CD4-positive, alpha-beta T cell treated with Interleukin-21 for 1 hour (primary cell): ENCODE results near the gene SIK3.
"Not testable (repeated sequence)": the region's sequence is repeated elsewhere in the genome, so short reads cannot be mapped to it uniquely, and the experiment has no call there.

ENCODE experiments used
- DNase-seq: peaks from one replicate; pipeline ENCODE4 v3.0.0-alpha.2; 2020

Gene SIK3

GRCh38 chr11:116835042-116835772 is 263.0 kb downstream of the SIK3 start:
- DNase-seq: no peak

- DNase-seq: not testable (repeated sequence)
These were observed 263.6 kb downstream of the SIK3 start for GRCh38 chr11:116834535-116835041.

- DNase-seq: no peak
These were observed 264.3 kb downstream of the SIK3 start for GRCh38 chr11:116833816-116834534.

- DNase-seq: no peak
These were observed 264.8 kb downstream of the SIK3 start for GRCh38 chr11:116833491-116833815.

GRCh38 chr11:116832350-116833290 is 265.6 kb downstream of the SIK3 start:
- no peak for DNase-seq

- DNase-seq: no peak
These were observed 266.4 kb downstream of the SIK3 start for GRCh38 chr11:116831790-116832349.

- no peak for DNase-seq
These were observed 267.9 kb downstream of the SIK3 start for GRCh38 chr11:116830184-116830912.

GRCh38 chr11:116829525-116830183 is 268.6 kb downstream of the SIK3 start, which contains the start of gene APOC3:
Gene APOC3 (plus strand): TSS chr11:116829907. CDS start chr11:116830583, 676 bp downstream.
- no peak for DNase-seq

- no peak for DNase-seq
These were observed 269.4 kb downstream of the SIK3 start for GRCh38 chr11:116828632-116829524.

- DNase-seq: no peak
These were observed 270.8 kb downstream of the SIK3 start for GRCh38 chr11:116827461-116827860.

- DNase-seq: no peak
These were observed 271.3 kb downstream of the SIK3 start for GRCh38 chr11:116826751-116827431.

GRCh38 chr11:116825854-116826750 is 272.1 kb downstream of the SIK3 start:
- DNase-seq: no peak

- DNase-seq: no peak
These were observed 272.8 kb downstream of the SIK3 start for GRCh38 chr11:116825434-116825833.

- DNase-seq: no peak
These were observed 275.0 kb downstream of the SIK3 start, which contains the start of gene APOA4 for GRCh38 chr11:116823031-116823843. Gene APOA4 (minus strand): TSS chr11:116823304. CDS start chr11:116823191, 113 bp downstream.

- DNase-seq: no peak
These were observed 275.7 kb downstream of the SIK3 start for GRCh38 chr11:116822575-116822974.

- DNase-seq: no peak
These were observed 276.9 kb downstream of the SIK3 start for GRCh38 chr11:116821050-116821918.

- no peak for DNase-seq
These were observed 279.2 kb downstream of the SIK3 start for GRCh38 chr11:116819049-116819448.
